Stimulated activated CD4-positive, alpha-beta T cell treated with anti-CD3 and anti-CD28 coated beads, Interleukin-1b, Interleukin-23, amount 100 ng/mL, for 48 hours (primary cell): ENCODE data around the gene CDKAL1.
A peak's percentile ranks its signal among the peaks of the same experiment; 100 is the strongest.
"Not testable (repeated sequence)": the region's sequence is repeated elsewhere in the genome, so short reads cannot be mapped to it uniquely, and the experiment has no call there.

ENCODE experiments used
- DNase-seq: peaks from one replicate; pipeline ENCODE4 v3.0.0-alpha.2; 2020

Gene CDKAL1

DNA sequence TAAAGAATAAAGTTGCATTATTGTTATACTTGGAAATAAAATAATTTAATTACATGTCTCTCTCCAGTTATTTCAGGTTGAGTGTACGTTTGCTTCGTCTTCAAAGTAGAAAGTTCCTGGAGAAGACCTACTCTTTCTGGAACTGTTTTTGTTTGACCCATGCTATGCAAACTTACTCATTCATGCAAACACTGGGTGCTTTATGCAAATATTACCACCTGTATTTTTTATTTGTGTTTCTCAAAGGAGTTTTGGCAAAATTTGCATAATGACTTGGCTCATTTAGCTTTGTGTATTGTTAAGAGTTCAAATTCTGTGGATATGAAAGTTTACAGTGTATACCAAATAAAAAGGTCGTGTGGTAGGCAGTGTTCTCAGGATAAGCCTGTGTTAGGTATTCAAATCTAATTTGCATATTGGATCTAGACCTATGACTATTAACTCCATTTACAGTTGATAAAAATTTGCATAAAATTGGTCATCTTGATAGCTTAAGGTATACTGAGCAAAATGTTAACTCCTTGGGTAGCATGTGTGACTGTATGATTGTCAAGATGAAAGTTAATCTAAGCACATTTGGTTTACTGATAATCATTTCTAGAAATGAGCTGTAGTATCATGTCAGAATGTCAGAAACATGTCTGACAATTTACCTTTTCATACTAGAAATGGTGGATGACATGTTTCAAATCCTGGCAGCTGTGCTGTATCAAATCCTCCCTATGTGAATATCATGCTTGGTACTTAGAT, 65.2 kb downstream of the CDKAL1 start:
- no peak for DNase-seq

DNA sequence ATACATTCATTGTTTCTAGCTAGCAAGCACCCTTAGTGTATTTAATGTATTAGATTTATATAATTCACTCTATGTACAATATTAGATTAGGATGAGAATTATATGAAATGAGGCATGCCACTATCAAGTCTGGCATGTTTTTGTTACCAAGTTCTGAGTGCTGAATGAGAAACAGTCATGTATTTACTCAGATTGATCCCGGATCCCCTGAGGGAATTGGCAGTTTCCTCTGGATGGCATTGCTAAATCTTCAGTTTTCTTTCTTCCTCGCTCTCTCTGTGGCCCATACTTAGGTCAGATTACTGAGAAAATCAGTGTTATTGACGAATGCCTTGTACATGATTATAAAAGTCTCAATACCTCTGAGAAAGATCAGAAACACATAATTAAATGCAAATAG, 66.6 kb downstream of the CDKAL1 start:
- DNase-seq: no peak

DNA sequence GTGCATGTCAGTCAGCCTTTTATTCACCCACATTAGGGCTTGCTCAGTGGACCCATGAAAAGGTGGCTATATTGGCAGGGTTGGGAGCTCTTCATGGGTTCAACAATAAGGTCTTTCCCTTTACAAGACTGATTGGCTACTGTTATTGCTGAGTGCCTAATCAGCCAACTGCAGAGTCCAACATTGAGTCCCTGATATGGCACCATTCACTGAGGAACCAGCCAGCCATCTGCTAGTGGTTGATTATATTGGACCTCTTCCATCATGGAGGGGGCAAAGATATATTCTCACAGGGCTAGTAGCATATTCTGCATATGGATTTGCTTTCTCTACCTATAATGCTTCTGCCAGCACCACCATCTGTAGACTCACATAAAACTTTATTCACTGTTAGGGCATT, 69.9 kb downstream of the CDKAL1 start:
- DNase-seq: no peak

DNA sequence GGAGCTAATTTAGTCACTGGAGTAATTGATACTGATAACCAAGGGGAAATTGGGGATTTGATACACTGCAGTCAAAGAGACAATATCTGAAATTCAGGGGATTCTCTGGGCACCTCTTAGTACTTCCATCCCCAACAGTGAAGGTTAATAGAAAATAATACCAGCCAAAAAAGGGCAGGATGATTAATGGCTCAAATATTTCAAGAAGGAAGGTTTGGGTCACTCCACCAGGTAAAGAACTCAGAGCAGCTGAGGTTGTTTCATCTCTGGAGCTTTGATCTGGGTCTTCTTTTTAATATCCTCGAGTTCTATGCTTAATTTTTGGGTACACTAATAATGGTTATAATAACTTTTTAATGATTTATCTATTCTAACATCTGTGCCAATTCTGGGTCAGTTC, 70.8 kb downstream of the CDKAL1 start:
- no peak for DNase-seq

DNA sequence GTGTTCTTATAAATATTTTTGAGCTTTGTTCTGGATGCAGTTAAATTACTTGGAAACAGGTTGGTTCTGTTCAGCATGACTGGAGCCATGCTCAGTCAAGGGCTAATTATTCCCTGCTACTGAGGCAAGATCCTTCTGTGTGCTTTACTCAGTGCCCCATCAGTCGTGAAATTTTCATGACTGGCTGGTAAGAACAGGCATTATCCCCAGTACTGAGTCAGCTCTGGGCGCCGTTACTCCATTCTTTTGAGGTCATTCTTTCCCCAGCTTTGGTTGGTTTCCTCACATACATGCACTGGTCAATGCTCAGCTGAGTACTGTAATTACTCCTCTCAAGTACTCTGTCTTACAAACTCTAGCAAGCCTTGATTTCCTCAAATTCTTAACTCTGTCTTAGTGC, 71.3 kb downstream of the CDKAL1 start:
- DNase-seq: no peak

DNA sequence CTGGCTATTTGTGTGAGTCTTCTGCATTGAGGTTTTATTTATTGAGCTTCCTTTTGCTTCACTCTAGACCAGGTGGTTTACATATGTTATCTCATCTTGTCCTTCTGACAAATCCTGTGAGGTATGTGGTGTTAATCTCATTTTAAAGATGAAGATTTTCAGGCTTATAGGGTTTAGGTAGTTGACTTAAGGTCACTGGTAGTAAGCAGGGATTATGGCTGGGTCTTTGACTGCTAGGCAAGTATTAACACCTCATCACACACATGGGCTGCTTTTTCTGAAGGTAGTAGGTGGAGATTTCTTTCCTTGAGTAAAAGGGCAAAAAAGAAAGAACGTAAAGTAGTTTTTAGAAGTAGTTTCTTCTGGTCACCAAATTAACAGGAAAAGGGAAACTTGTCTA, 72.6 kb downstream of the CDKAL1 start:
- DNase-seq: no peak

DNA sequence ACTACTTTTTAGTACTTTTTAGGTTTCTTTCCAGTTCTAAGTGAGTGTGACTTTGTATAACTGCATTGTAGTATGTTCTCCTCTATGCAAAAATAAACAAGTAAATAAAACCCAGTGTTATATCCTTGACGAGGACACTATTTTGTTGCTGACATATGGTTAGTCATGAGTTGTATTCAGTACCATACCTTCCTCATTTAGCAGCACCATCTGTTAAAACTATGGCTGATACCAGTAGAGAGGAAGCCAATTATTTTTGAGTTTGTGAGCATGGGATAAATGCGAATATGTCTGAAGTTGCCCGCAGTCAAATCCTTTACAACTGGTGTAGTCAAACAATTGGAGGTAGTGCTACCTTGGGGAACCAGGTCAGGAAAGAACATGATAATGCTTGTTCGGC, 74.1 kb downstream of the CDKAL1 start:
- no peak for DNase-seq

DNA sequence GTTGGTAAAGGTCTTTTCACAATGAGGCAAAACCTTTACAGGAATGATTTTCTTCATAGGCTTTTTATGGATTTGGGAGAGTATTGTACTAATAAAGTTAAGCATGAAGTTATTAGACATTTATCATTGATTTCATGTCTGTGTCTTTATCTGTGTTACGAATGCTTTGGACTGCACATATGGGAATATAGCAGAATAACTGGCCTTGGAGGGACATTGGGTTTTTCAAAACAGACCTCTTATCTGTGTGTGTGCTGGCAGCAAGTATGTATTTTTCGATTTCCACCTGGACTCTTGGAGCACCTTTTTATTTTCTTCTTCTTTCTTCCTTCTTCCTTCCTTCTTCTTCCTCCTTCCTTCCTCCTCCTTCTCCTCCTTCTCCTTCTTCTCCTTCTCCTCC, 74.6 kb downstream of the CDKAL1 start:
- DNase-seq: no peak

DNA sequence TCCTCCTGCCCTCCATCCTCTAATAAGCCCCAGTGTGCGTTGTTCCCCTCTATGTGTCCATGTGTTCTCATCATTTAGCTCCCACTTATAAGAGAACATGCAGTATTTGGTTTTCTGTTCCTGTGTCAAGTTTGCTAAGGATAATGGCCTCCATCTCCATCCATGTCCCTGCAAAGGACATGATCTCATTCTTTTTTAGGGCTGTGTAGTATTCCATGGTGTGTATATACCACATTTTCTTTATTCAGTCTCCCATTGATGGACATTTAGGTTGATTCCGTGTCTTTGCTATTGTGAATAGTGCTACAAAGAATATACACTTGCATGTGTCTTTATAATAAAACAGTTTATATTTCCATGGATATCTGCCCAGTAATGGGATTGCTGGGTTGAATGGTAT, 75.7 kb downstream of the CDKAL1 start:
- not testable (repeated sequence) for DNase-seq

DNA sequence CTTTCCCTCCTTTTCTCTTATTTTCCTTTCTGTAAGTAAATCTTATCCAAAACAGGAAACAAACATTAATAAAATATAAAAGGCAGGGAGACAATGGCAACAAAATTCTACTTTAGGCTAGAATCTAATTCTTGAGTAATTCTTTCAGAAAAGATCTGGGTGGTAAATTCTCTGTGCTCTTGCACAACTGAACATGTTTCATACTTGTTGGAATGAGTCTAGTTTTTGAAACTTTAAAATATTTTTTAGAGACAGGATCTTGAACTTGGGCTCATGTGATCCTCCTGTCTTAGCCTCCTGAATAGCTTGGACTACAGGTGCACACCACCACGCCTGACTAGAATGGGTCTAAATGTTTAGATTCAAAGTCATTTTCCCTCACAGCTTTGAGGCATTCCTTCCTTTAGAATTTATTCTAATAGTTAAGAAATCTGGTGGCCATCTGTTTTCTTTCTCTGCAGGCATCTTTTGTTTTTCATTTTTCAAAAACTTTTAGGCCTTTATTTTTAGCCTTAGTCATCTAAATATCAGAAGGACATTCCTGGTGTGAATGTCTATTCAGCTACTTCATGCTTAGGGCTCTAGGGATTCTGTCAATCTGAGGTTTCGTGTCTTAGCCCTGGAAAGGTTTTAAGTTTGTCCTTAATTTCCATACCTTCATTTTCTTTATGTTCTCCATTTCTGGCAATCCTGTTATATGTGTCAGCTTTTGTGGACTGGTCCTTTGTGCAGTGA, 76.5 kb downstream of the CDKAL1 start:
- no peak for DNase-seq

DNA sequence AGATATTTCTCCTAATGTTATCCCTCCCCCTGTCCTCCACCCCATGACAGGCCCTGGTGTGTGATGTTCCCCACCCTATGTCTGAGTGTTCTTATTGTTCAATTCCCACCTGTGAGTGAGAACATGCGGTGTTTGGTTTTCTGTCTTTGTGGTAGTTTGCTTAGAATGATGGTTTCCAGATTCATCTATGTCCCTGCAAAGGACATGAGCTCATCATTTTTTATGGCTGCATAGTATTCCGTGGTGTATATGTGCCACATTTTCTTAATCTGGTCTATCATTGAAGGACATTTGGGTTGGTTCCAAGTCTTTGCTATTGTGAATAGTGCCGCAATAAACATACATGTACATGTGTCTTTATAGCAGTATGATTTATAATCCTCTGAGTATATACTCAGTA, 83.3 kb downstream of the CDKAL1 start:
- DNase-seq: not testable (repeated sequence)

DNA sequence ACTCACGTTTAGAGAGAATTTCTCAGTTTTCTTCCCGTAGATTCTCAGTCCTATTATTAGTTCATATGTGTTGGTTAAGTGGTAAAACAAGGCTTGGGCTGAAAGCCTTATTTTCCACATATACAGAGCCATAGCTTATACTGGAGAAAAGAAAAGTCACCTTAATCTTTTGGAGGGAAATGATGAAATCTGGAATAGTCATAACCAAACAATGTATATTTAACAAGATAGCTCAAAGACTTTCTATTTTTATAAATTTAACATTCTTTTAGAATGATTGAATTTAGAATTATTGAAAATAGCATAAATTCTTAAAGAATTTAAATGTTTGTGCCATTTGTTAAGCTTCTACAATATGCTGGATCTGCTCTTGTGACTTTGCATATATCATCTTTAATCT, 85.8 kb downstream of the CDKAL1 start:
- no peak for DNase-seq

DNA sequence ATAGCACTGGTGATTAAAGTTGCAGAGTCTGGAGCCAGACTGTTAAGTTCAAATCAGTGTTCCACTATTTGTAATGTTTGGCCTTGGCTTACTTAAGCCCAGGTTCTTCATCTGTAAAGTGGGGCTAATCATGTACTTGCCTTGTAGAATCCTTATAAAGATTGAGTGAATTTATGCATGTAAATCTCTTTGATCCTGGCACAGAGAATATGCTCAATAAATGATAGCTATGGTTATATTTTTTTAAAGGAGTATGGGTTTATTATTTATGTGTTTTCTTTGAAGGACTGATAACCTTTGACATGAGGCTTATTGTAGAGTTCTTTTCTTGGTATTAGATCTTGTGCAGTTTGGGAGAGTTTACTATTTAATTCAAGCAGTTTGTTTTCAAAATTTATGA, 89.5 kb downstream of the CDKAL1 start:
- DNase-seq: no peak

DNA sequence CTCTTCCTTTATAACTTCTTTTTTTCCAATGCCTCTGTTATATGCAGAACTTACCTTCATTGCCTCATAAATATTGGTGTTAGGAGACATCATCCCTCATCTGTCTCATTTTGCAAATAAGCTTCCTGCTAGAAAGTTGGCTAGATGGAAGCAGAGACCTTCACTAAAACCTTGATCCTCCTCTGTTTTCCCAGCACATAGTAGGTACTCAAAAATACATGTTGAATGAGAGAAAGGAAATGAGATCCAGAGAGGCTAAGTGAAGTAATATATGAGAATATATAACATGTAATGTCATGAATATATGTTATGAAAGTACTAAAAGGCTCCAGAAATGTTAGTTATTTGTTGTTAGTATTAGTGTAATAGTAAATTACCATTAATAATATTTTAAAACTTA, 91.9 kb downstream of the CDKAL1 start:
- no peak for DNase-seq

DNA sequence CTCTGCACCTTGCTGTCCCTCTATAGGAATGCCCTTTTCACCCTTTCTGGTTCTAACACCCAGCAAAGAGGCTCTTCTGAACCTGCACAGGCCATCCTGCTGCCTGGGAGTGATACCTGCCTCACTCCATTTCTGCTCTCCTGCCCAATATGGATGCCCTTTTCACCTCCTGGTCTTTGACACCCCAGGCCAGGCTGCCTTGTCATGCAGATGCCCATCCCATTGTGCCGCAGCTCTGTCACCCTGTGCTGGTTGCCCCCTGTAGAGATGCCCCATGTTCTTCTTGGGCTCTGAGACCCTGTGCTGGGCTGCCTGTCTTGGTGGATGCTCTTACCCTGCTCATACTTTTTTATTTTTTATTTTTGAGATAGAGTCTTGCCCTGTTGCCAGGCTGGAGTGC, 95.3 kb downstream of the CDKAL1 start:
- no peak for DNase-seq

DNA sequence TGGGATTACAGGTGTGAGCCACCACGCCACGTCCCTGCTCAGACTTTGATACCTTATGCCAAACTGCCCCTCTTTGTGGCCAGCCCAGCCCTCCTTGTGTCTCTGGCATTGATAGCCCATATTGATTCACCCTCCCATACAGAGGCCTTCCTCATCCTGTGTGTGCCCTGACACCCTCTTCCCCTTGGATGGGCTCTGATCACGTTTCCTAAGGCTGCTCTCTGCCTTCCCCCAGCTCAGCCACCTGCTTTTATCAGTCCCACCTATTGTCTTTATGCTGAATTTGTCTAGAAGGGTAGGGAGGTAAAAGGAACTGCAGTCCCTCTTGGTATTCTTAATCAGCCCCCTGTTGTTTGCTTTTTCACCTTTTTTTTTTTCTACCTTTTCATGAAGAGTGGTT, 95.9 kb downstream of the CDKAL1 start:
- no peak for DNase-seq

DNA sequence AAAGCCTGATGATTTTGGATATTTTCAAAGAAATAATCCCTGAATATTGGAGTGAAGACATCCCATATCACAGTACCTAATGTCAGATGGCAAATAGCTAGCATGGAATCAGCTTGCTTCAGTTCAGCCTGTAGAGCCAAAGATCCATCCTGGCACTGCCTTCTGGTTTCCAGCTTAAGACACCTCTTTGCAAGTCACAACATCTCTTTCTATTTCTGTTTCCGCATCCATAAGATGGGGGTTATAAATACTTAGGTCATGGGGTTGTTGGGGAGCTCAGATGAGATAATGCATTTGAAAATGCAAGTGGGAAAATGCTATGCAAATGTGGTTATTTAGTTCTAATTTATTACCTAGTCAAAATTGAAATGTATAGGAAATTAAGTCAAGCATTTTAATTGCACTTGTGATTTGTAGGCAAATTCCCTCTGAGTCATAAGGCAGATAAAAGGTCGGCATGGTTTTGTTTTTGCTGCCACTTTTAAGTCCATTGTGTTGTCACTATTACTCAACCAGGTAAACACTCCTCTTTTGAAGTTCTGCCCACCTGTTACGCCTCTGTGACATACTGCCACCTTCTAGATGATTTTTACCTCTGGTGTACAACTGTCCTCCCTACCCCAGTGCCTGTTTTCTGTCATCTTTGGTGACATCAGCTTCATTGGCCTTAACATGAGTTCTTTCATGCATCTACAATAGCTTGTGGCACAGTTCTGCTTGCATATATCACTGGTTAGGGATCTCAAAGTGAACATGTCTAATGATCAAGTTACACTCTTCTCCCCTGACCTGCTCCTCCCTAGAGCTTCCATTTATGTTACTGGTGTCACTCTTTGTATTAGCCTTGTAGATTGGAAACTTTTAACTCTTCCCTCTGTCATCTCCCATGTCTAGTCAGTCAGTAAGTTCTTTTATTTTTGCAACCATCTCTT, 96.6 kb downstream of the CDKAL1 start:
- peak; percentile 23 for DNase-seq

DNA sequence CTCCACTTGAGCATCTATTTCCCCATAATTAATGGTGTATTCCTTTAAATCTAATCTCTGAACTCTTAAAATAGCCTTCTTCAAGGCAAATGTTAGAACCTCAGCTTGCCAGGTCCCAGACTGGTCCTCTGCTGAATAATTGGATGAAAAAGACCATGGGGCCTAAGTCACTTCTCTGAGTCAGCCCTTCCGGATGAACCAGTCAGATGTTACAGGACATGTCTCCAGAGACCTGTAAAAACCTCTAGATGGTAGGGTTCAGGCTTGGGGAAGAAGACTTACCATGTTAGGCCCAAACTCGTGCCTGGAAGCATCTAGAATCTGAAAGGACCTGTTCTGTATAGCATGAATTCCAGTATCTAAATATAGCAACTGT, 97.3 kb downstream of the CDKAL1 start:
- no peak for DNase-seq

DNA sequence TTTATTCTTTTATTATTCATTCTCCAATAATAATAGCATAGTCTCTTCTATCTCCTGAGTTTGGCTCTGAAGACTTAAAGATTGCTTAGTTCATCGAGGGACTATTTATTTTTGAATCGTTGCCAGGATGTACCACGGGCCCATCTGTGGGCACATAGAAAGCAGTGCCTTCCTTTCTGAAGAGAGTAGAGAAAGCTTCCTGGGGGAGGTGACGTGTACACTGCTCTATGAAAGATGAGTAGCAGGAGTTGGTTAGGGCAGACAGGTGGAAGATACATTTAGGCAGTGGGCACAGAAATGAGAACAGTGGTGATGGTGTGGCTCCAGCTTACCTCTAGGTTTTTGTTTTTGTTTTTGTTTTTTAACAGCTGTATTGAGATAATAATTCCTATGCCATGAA, 98.4 kb downstream of the CDKAL1 start:
- DNase-seq: no peak

DNA sequence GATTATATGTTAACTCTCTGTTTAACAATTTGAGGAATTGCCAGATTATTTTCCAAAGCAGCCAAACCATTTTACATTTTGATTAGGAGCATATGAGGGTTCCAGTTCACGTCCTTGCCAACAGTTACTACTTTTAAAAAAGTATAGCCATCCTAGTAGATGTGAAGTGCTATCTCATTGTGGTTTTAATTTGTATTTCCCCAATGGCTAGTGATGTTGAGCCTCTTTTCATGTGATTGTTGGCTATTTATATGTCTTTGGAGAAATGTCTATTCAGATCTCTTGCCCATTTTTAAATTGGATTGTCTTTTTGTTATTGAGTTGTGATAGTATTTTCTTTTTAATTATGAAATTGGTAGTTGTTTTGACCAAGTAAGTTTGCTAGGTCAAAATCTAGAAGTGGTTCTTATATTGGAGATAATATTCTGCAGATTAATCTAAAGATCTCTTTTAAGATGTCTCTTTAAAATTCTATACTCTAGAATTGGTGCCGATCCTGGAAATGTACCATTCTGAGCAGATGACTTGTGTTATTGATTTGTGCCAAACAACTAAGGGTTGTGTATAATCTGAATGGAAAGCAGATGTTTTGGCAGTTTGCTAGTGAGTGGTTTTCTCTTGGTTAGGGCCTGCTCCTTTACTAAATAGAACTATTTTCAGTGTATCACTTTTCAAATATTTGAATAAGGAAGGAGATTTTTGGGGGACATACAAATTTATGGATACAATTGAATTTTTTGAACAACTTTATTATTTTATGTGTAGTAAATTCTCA, 99.5 kb downstream of the CDKAL1 start:
- no peak for DNase-seq

DNA sequence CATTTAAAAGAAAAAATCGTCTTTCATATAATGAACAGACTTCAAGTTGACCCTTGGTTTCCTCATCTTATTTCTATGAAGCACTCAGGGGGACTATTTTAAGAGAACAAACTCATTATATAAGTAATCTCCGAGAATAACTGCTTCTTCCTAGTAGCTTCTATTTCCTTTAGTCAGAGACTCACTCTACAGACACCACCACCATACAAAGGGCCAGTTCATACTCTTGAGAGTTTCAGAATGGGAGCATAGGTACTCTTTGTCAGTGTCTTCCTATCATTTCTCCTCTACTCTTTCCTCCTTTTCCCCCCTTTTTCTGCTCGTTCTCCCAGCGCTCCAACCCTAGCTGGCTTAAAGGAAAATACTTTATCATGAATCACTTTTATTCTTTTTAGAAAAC, 104.9 kb downstream of the CDKAL1 start:
- DNase-seq: no peak

DNA sequence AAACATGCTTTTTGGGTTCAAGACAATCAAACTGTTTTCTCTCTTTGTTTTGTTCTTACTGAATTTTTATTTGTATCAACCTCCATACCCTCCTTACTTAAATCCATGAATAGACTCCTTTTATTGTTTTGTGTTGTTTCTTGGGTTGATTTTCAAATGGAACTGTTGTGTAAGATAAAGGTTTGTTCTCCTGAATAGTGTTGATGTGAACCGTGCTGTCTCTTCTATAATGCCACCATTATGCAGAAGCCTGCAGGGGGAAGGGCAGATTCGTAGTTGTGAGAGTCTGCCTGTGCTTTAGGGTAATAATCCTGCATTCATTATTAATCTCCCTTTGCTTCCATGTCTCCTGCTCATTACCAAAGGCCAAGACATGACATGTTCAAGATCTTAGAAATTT, 105.9 kb downstream of the CDKAL1 start:
- DNase-seq: no peak

DNA sequence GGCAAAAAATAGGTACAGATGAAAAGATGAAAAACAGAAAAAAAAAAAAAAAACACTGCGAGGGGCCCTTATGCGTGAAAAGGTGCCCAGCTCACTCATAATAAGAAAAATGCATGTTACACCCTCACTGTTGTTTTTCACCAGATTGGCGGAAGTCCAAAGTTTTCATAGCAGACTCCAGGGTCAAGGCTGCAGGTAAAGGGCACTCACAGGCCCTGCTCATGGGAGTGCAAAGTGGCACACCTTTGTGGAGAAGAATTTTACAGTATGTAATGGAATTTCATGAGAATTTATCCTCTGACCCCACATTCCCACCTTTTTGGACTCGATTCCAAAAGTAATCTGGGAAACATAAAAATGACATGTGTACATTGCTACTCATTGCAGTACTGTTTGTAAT, 108.2 kb downstream of the CDKAL1 start:
- no peak for DNase-seq
